Measurements from ENCODE around the gene SNX18. TPM values are rescaled to one million over a fixed set of nuclear protein-coding genes. Genes with fewer than 3 reads are reported as not detected.

Gene SNX18
- total RNA-seq (10 to 100 TPM; 37.8 to 51.3 (median 46.1) TPM), polyA plus RNA-seq (1 to 10 TPM; 3.9 to 6.5 (median 5.4) TPM)

GRCh38 chr5:54517512-54518145 lies at the start of gene SNX18:
Gene SNX18, plus strand, starts transcription at chr5:54517759. Its CDS starts 194 bp downstream, at chr5:54517953.
- peaks cover 0 to 42% (median 34%) of the 10 kb centered on the region in 4 donors for H3K4me1 ChIP-seq
- H3K9me3 ChIP-seq, result no peaks in the 10 kb centered on the region
- WGBS, 2 donors, result 0 to 1% methylated on average over 88 of the region's 88 CpGs
- DNase-seq, result peak; percentile 96
- peak within 1 kb of the TSS; percentile 92 to 99 (median 96) for H3K27ac ChIP-seq
- intact Hi-C loops (cut with DNase I), result loop anchor here (1.0 to 10.0 kb wide), 3 partner anchors 227 to 350 kb away; no protein-coding TSS in a partner anchor
- TF ChIP-seq CTCF (IDR thresholded peaks at IDR 0.05) (peak; percentile 85 to 88 (median 86)), EP300 (IDR thresholded peaks at IDR 0.05) (no peak), POLR2AphosphoS5 (IDR thresholded peaks at IDR 0.05) (peak in 3 of 4 donors; percentile 28 to 61 (median 56))
- H3K27me3 ChIP-seq, result no peaks in the 10 kb centered on the region
- peaks cover 0 to 3% (median 0%) of the 10 kb centered on the region in 4 donors for H3K36me3 ChIP-seq
- H3K4me3 ChIP-seq, result peak within 1 kb of the TSS; percentile 84 to 99 (median 96)

DNA sequence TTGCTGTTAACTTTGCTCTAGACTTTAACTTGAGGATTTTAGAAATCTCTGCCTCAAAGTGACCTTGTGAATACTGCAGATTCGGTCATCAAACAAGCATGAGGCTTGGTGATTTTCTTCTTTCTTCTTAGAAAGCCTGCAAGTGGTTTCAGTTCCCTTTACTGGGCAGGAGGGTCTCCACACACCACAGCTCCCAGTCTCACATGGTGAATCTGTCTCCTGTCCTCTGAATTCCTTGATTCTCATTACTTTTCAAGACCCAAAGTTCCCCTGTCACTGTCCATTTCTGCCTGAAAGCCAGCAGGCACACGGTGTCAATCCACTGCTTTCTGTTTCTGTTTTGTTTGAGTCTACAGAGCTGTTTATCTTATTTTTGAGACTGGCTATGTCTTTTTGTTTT lies 47.9 kb upstream of the SNX18 start:
- WGBS, 2 donors, result 19 to 30% methylated on average over 2 of the region's 2 CpGs
- Histone ChIP-seq H3K27ac (no peak overlapping the region), H3K4me1 (peaks cover 0 to 6% (median 2%) of the 10 kb centered on the region in 4 donors), H3K36me3 (no peaks in the 10 kb centered on the region), H3K27me3 (no peaks in the 10 kb centered on the region), H3K9me3 (no peaks in the 10 kb centered on the region), H3K4me3 (no peak overlapping the region)
- intact Hi-C loops (cut with DNase I), result no loop called here
- DNase-seq, result no peak
- no peak for TF ChIP-seq POLR2AphosphoS5 (IDR thresholded peaks at IDR 0.05)
- no peak for TF ChIP-seq POLR2A (IDR thresholded peaks at IDR 0.05)
- TF ChIP-seq EP300 (IDR thresholded peaks at IDR 0.05), result no peak
- TF ChIP-seq CTCF (IDR thresholded peaks at IDR 0.05), result no peak

- intact Hi-C loops (cut with DNase I), result no loop called here
- WGBS, 2 donors, result 71 to 74% methylated on average over 2 of the region's 2 CpGs
- H3K27ac ChIP-seq, result no peak overlapping the region
These were observed 47.4 kb upstream of the SNX18 start for GRCh38 chr5:54470128-54470527.

GRCh38 chr5:54470677-54471076 lies 46.9 kb upstream of the SNX18 start:
- no peak for DNase-seq
- Histone ChIP-seq H3K27ac (no peak overlapping the region), H3K4me3 (no peak overlapping the region), H3K27me3 (no peaks in the 10 kb centered on the region), H3K9me3 (no peaks in the 10 kb centered on the region), H3K36me3 (no peaks in the 10 kb centered on the region), H3K4me1 (peaks cover 0 to 6% (median 2%) of the 10 kb centered on the region in 4 donors)
- TF ChIP-seq CTCF (IDR thresholded peaks at IDR 0.05) (no peak), POLR2AphosphoS5 (IDR thresholded peaks at IDR 0.05) (no peak), EP300 (IDR thresholded peaks at IDR 0.05) (no peak), POLR2A (IDR thresholded peaks at IDR 0.05) (no peak)
- WGBS, 2 donors, result 22 to 47% methylated on average over 1 of the region's 1 CpG
- intact Hi-C loops (cut with DNase I), result no loop called here

More at GRCh38 chr5:54470128-54470527, 47.4 kb upstream of the SNX18 start:
- DNase-seq, result no peak
- no peak for TF ChIP-seq POLR2AphosphoS5 (IDR thresholded peaks at IDR 0.05)
- Histone ChIP-seq H3K4me1 (peaks cover 0 to 6% (median 2%) of the 10 kb centered on the region in 4 donors), H3K36me3 (no peaks in the 10 kb centered on the region), H3K9me3 (no peaks in the 10 kb centered on the region), H3K4me3 (no peak overlapping the region), H3K27me3 (no peaks in the 10 kb centered on the region)

GRCh38 chr5:54471398-54471797 lies 46.2 kb upstream of the SNX18 start:
- Histone ChIP-seq H3K9me3 (no peaks in the 10 kb centered on the region), H3K4me3 (no peak overlapping the region), H3K4me1 (peaks cover 0 to 6% (median 2%) of the 10 kb centered on the region in 4 donors), H3K36me3 (no peaks in the 10 kb centered on the region), H3K27ac (no peak overlapping the region), H3K27me3 (no peaks in the 10 kb centered on the region)
- intact Hi-C loops (cut with DNase I), result no loop called here
- WGBS, 2 donors, result 60 to 63% methylated on average over 3 of the region's 3 CpGs
- TF ChIP-seq POLR2AphosphoS5 (IDR thresholded peaks at IDR 0.05) (no peak), POLR2A (IDR thresholded peaks at IDR 0.05) (no peak), CTCF (IDR thresholded peaks at IDR 0.05) (no peak), EP300 (IDR thresholded peaks at IDR 0.05) (no peak)
- no peak for DNase-seq
